Right lobe of liver (tissue), 4 donors: ENCODE measurements around the gene AHDC1.
"Not testable (repeated sequence)": the region's sequence is repeated elsewhere in the genome, so short reads cannot be mapped to it uniquely, and the experiment has no call there.

Experiments used
- CTCF ChIP-seq, 4 donors: fragments of 200-600 bp in 3 of 4; fragments of 450-650 bp in 1 of 4; IDR thresholded peaks; one replicate each; pipeline versions ENCODE4 v1.5.1 to v1.8.0; 2016 to 2022; ENCODE audit warnings: antibody characterized with exemption in 4 of 4, mild to moderate bottlenecking in 2 of 4
- POLR2A ChIP-seq: fragments of 450-650 bp; IDR thresholded peaks from one replicate; pipeline ENCODE4 v1.6.1; 2017; ENCODE audit warnings: antibody characterized with exemption, mild to moderate bottlenecking
- donor health status: DM: no; HTN: no; CAD: no.
- donor health status: DM: no; HTN: no; CAD: no.
- donor health status: DM: no; HTN: yes; CAD: no.

- not testable (repeated sequence) for TF ChIP-seq CTCF (IDR thresholded peaks at IDR 0.05); POLR2A
Observed at GRCh38 chr1:27619782-27620438, 16.0 kb upstream of the AHDC1 start.
